Right renal cortex interstitium (tissue), 3 donors: Measurements from ENCODE around the gene PSMC1. TPM values are rescaled to one million over a fixed set of nuclear protein-coding genes. Genes with fewer than 3 reads are reported as not detected.
"Not testable (repeated sequence)": the region's sequence is repeated elsewhere in the genome, so short reads cannot be mapped to it uniquely, and the experiment has no call there.

ENCODE experiments used
- DNase-seq, 3 donors: peaks; one replicate each; pipeline ENCODE4 v3.0.0-alpha.2; 2013; ENCODE audit warnings: low read depth in 3 of 3, low spot score in 2 of 3
- polyA plus RNA-seq, 3 donors: library from polyadenylated mRNA; unstranded; fragments of 120-200 nt; gene quantifications; one replicate each; pipeline ENCODE4 v1.2.1, GENCODE V29; 2013; ENCODE audit not compliant: insufficient read length in 3 of 3

Gene PSMC1
- polyA plus RNA-seq, result 100 to 1,000 TPM; 148 to 151 (median 149) TPM

DNA sequence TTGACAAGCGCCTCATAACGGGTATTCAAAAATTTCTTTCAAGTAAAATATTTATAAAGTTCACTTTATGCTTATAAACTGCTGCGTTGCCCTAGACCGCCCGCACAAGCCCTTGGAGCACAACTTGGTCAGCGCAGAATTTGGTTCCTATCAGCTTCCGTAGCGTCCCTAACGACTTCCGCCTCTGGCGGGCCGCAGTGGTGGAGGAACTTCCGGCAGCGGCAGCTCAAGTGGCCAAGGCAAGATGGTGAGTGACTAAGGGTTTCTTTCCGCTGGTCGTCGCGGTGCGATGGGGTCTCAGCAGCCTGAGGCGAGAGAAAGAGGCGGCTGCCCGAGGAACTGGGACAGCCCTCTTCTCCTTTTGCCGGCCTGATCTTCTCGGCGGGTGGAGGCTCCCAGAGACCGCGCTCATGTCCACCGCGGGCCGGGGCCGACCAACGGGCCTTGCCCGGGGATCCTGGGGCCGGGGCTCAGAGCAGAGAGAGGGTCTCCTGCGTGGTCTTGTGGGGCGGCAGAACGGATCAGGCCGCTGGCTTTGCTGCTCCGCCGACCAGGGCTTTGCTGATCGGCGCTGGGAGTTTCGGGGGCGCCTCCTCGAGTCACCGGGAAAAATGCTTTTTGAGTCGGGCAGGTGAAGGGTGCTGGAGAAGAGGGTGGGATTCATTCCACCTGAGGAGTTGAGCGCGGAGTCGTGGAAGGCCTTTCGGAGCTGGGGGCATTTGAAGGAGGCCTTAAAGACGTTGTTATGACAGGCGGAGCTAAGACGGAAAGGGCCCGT lies at the start of gene PSMC1:
Gene PSMC1, plus strand, starts transcription at position 200 of the 778 bp plus-strand sequence. Its CDS starts 45 bp downstream, at position 245.
- peak; percentile 80 to 90 (median 87) for DNase-seq

DNA sequence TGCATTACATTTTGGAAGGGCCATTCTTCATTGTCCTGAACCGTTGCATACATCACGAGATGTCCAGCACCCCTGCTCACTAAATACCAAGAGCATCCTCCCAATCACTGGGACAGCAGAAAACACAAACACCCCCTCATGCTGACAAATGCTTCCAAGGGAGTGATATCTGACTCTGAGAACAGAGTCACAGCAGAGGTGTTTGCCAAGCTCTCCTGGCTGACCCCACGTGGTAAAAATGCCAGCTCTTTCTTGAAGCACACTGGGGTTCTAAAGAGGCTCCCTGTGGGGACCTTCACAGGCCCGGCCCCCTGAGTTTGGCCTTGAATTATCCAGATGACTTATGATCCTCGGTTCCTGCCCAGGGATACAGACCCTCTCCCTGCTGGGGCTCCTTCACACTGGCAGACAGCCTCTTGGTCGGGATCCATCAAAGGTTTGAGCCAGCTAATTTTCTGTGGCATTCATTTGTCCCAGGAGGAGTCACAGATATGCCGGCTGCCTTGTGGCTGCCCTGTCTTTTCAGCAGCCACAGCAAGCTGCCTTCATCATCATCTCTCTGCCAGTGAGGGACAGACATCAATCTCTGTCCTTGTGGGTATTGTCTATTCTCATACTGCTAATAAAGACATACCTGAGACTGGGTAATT lies 43.1 kb upstream of the PSMC1 start:
- DNase-seq, result no peak

DNA sequence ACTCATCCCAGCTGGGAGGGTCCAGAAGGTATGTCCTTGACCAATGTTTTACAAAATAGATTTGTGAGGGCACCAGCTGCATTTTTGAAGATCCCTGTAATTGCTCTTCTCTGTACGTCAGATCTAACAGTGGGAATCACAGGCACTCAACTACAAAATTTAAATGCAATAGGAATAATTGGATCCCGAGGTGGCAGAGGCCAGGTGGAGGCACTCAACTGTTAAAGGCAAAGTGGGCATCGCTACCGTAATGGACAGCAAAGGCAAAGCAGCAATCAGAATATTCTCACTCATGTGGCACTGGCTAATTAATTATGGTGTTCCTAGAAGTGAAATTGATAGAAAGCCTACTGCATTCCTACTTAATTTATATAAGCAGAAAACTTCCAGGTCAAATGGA lies 27.9 kb upstream of the PSMC1 start:
- DNase-seq, result no peak

DNA sequence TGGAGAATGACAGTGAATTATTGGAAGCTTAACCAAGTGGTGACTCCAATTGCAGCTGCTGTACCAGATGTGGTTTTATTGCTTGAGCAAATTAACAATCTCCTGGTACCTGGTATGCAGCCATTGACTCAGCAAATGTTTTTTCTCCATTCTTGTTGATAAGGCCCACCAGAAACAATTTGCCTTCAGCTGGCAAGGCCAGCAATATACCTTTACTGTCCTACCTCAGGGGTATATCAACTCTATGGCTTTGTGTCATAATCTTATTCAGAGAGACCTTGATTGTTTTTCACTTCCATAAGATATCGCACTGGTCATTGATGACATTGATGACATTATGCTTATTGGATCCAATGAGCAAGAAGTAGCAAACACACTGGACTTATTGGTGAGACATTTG lies 26.4 kb upstream of the PSMC1 start:
- not testable (repeated sequence) for DNase-seq

DNA sequence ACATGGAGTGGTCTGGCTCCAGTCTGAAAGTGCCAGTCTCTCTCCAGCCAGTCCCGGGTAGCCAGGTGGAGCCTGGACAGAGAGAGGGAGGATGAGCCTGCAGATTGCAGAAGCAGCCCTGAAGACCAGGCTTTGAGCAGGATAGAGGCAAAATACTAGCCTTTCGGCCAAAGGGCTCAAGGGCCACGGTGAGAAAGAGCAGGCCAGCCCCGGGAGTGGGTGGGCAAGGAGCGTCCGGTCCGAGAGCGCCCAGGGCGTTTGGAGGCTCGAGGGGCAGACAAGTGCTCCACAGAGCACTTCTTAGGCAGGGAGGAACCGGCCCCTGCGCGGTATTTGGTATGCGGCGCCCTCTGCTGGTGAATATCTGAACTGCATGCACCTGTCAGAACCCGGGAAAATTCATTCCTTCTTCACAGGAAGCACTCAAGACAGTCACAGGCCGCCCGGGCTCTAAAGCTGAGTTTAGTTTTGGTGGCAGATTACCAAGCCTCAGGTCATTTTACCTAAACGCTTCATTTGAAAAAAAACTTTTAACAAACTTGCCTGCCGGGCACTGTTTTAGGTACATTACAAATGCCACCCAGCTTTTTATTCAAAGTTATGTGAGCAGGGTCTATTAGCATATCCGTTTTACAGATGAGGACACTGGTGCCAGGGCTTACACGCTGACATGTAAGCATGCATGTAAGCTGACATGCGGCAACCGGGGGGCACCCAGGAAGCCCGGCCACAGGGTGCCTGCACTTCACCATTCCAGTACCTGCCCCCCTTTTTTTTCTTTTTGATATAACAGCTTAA lies 21.0 kb upstream of the PSMC1 start:
- DNase-seq, result peak in 1 of 3 donors; percentile 40

- no peak for DNase-seq
Observed at GRCh38 chr14:90239139-90239538, 17.2 kb upstream of the PSMC1 start.

- DNase-seq, result no peak
Observed at GRCh38 chr14:90242444-90242843, 13.9 kb upstream of the PSMC1 start.

- DNase-seq, result no peak
Observed at GRCh38 chr14:90246936-90247335, 9.4 kb upstream of the PSMC1 start.

- not testable (repeated sequence) for DNase-seq
Observed at GRCh38 chr14:90247441-90247840, 8.9 kb upstream of the PSMC1 start.

- DNase-seq, result no peak
Observed at GRCh38 chr14:90248594-90248993, 7.8 kb upstream of the PSMC1 start.

GRCh38 chr14:90253826-90254225 lies 2.5 kb upstream of the PSMC1 start:
- DNase-seq, result no peak

DNA sequence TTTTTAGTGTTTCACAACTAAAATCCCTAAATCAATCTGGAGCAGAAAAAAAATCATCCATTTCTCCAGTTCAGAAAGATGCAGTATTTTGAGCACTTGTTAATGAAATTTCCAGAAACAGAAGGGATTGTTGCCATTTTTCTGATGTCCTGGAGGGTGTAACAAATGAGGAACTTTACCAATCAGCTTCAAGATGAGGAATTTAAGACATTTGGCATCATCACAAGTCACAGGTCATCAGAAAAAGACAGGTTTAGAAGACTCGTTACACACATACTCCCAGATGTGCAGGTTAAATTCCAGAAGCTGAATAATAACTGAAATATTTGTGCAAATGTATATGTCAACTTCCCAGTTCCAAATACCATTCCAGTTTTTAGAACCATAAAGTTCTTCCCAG lies 482 bp upstream of the PSMC1 start:
- no peak for DNase-seq

GRCh38 chr14:90263748-90264449 lies 7.5 kb downstream of the PSMC1 start:
- no peak for DNase-seq

DNA sequence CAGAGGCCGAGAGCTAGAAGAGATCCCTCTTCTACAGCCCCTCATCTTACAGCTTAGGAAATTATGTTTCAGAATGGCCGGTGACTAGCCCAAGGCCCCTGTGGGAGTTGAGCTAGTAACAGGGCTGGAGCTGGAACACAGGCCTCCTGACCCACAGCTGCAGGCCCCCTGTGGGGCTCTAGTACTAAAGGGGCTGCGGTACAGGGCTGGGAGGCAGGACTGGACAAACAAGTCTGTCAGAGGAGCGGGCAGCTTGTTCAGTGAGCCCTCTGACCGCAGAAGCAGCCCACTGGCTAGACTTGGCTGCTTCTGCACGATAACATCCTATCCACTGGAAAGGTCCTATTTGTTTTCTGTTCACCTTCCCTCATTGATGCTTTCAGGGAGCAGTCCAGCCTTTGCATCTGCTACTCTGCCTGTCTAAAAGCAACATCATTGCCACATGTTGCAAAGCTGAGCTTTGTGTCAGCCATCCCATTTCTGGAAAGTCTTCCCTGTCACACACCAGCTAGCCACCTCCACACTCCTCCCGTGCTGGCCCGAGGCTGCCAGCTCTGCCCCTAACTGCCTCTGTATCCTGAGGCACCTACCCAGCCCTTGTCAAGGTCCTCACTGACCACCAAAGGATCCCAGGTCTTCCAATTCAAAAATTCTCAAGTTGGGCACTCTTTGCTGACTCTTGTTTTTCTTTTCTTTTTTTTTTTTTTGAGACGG lies 10.2 kb downstream of the PSMC1 start:
- DNase-seq, result no peak

DNA sequence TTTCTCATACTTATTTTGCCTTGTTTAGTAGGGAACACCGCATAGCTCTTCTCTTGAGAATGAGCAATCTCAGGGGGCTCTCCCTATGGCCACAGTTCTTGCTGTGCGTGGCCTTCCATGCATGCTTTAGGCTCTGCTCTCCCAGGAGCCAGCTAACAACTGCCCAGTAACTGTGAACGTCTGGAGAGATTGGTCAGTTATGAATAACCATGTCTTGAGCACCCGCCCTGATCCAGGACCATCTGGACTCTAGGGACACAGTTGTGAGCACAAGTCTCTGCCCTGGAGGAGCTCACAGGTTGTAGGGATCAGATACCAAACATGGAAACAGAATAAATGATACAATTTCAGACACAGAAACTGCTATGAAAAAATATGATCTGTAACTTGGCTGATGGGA lies 12.1 kb downstream of the PSMC1 start:
- no peak for DNase-seq

- no peak for DNase-seq
Observed at GRCh38 chr14:90272523-90272922, 16.2 kb downstream of the PSMC1 start.

- no peak for DNase-seq
Observed at GRCh38 chr14:90273532-90273931, 17.2 kb downstream of the PSMC1 start.

GRCh38 chr14:90274019-90274418 lies 17.7 kb downstream of the PSMC1 start:
- no peak for DNase-seq

DNA sequence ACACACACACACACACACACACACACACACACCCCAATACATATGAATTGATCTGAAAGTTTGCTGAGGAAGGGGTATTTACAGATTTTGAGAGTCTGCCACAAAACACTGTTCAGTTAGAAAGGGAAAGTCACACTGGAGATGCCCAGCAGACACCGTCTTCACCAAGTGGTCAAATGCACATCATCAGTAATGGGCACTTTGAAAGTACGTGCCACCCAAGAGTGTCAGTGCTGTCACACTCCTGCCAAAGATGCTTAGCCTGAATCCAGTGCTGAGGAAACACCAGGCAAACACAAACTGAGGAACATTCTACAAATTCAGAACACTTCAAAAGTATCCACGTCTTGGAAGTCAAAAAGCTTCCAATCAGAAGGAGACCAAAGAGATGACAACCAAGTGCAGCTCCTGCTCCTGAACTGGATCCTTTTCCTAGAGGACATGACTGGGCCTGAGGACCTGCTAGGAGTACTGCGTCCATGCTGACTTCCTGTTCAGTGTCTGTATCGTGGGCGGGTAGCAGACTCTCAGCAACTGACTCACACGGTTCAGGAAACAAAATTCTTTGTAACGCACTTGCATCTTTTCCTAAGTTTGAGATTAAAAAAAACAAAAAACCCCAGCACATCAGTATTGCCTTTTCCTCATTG lies 18.6 kb downstream of the PSMC1 start:
- no peak for DNase-seq

GRCh38 chr14:90275458-90275814 lies 19.1 kb downstream of the PSMC1 start:
- DNase-seq, result no peak
